GM10248 (cell line): ENCODE results near the gene OOSP1.
"Not testable (repeated sequence)": the region's sequence is repeated elsewhere in the genome, so short reads cannot be mapped to it uniquely, and the experiment has no call there.

Experiments
- CTCF ChIA-PET: fragments of 300-600 bp; sonication (Branson Sonifier 250); formaldehyde crosslinking; extraction: SDS; loops from one replicate; lab custom pipeline; 2021; ENCODE audit warnings: antibody characterized with exemption; lab: Yijun Ruan, JAX
- POLR2A ChIA-PET: fragments of 350-650 bp; sonication (Branson Sonifier 250); formaldehyde crosslinking; extraction: SDS; loops from one replicate; lab custom pipeline; 2020; ENCODE audit warnings: antibody characterized with exemption; lab: Yijun Ruan, JAX
- DNase-seq: peaks from one replicate; pipeline ENCODE4 v3.0.0; 2012; ENCODE audit errors: extremely low spot score
- CTCF ChIP-seq: IDR thresholded peaks from 2 replicates; pipeline ENCODE4 v1.5.1; 2012; ENCODE audit warnings: mild to moderate bottlenecking, low read depth; ENCODE audit errors: extremely low read depth, missing control alignments, control extremely low read depth

Gene OOSP1

GRCh38 chr11:59900366-59901126, 37.7 kb upstream of the OOSP1 start:
- no peak for DNase-seq
- POLR2A ChIA-PET, result no interaction called here

GRCh38 chr11:59901306-59901705, 36.9 kb upstream of the OOSP1 start:
- ChIA-PET CTCF (interaction anchor here (2.4 kb wide), 1 partner anchor 9 kb away, joined by 7 read pairs; no protein-coding TSS in a partner anchor), POLR2A (no interaction called here)
- no peak for DNase-seq
- no peak for TF ChIP-seq CTCF

More at GRCh38 chr11:59900366-59901126, 37.7 kb upstream of the OOSP1 start:
- CTCF ChIA-PET, result interaction anchor here (1.2 to 2.4 kb wide), 2 partner anchors 9 kb away, joined by 3 to 7 read pairs; no protein-coding TSS in a partner anchor
- TF ChIP-seq CTCF, result no peak

GRCh38 chr11:59903569-59903968, 34.7 kb upstream of the OOSP1 start:
- DNase-seq, CTCF ChIA-PET, POLR2A ChIA-PET: not testable (repeated sequence)

GRCh38 chr11:59918480-59918879, 19.8 kb upstream of the OOSP1 start:
- DNase-seq, result no peak
- ChIA-PET CTCF (interaction anchor here (0.6 to 1.8 kb wide), 7 partner anchors 10 to 164 kb away, joined by 3 to 8 read pairs (median 3); partner anchors contain the start of genes OOSP4A and STX3), POLR2A (no interaction called here)
- no peak for TF ChIP-seq CTCF

GRCh38 chr11:59918987-59919589, 19.1 kb upstream of the OOSP1 start:
- peak; percentile 21 for DNase-seq
- TF ChIP-seq CTCF, result peak; percentile 31
- ChIA-PET POLR2A (no interaction called here), CTCF (interaction anchor here (0.6 to 1.8 kb wide), 8 partner anchors 11 to 165 kb away, joined by 3 to 8 read pairs (median 3); partner anchors contain the start of genes OOSP4A and STX3)

- DNase-seq, result no peak
- CTCF ChIA-PET, result interaction anchor here (1.1 to 1.5 kb wide), 3 partner anchors 30 to 59 kb away, joined by 3 to 4 read pairs (median 3); no protein-coding TSS in a partner anchor
- TF ChIP-seq CTCF, result no peak
- POLR2A ChIA-PET, result no interaction called here
Measured at GRCh38 chr11:59923813-59924212, 14.4 kb upstream of the OOSP1 start.
